ENCODE data around the gene CARF.

Gene CARF

GRCh38 chr2:202883987-202884675, 27.9 kb upstream of the CARF start:
- CTCF ChIA-PET, result interaction anchor here (0.6 kb wide), 1 partner anchor 83 kb away, joined by 3 read pairs; no protein-coding TSS in a partner anchor
- no peaks in the 10 kb centered on the region for H3K9me3 ChIP-seq (ENCODE audit: control insufficient read depth, insufficient read depth, low read depth, low read length)
- TF ChIP-seq PRDM2 (tag by site-specific recombination; IDR thresholded peaks at IDR 0.05; ENCODE audit: borderline replicate concordance), result no peak
- TF ChIP-seq ZNF398 (tag by site-specific recombination; IDR thresholded peaks at IDR 0.05), result no peak
- TF ChIP-seq ZFP69B (tag by site-specific recombination; IDR thresholded peaks at IDR 0.05), result no peak
- no peak for TF ChIP-seq ZNF76 (tag by site-specific recombination; IDR thresholded peaks at IDR 0.05; ENCODE audit: borderline replicate concordance, low read depth)
- no peak for TF ChIP-seq ZNF2 (tag by site-specific recombination; IDR thresholded peaks at IDR 0.05)
- no peak for TF ChIP-seq ZNF561 (tag by site-specific recombination; IDR thresholded peaks at IDR 0.05; ENCODE audit: borderline replicate concordance)
- TF ChIP-seq ZNF624 (tag by site-specific recombination; IDR thresholded peaks at IDR 0.05), result no peak
- no peak for TF ChIP-seq ZNF521 (tag by site-specific recombination; IDR thresholded peaks at IDR 0.05)
- no peak for TF ChIP-seq TCF7L2 (IDR thresholded peaks at IDR 0.05; ENCODE audit: borderline replicate concordance, low read depth, low read length)
- TF ChIP-seq PRDM10 (tag by site-specific recombination; IDR thresholded peaks at IDR 0.05), result no peak
- no peak for TF ChIP-seq ZNF707 (tag by site-specific recombination; IDR thresholded peaks at IDR 0.05)
- TF ChIP-seq BCL6B (tag by site-specific recombination; IDR thresholded peaks at IDR 0.05), result no peak
- no peak for TF ChIP-seq ZNF16 (tag by site-specific recombination; IDR thresholded peaks at IDR 0.05; ENCODE audit: low read depth)
- TF ChIP-seq HOXA7 (CRISPR knock-in tag; IDR thresholded peaks at IDR 0.05; ENCODE audit: borderline replicate concordance), result no peak
- TF ChIP-seq ZBTB20 (tag by site-specific recombination; IDR thresholded peaks at IDR 0.05), result no peak
- TF ChIP-seq ZNF558 (tag by site-specific recombination; IDR thresholded peaks at IDR 0.05), result no peak
- no peak for TF ChIP-seq KLF16 (tag by site-specific recombination; IDR thresholded peaks at IDR 0.05)
- no peak for TF ChIP-seq REPIN1 (tag by site-specific recombination; IDR thresholded peaks at IDR 0.05; ENCODE audit: low read depth)
- no peaks in the 10 kb centered on the region for H3K4me1 ChIP-seq (ENCODE audit: control insufficient read depth, insufficient read depth, low read length)
- POLR2A ChIA-PET, result no interaction called here
- peaks cover 46 to 71% of the 10 kb centered on the region in 2 experiments; a peak in 2 of 3 replicates for H3K36me3 ChIP-seq (ENCODE audit: control insufficient read depth in 2 of 2, insufficient read depth in 1 of 2, low read length in 2 of 2)
- no peak overlapping the region for H3K4me3 ChIP-seq (ENCODE audit: low read depth, low read length)
- H3K27ac ChIP-seq (ENCODE audit: extremely low read depth, low read depth, low read length), result no peak overlapping the region

All from HEK293 (cell line).